Measurements from ENCODE around the gene MYO15B.

DNA sequence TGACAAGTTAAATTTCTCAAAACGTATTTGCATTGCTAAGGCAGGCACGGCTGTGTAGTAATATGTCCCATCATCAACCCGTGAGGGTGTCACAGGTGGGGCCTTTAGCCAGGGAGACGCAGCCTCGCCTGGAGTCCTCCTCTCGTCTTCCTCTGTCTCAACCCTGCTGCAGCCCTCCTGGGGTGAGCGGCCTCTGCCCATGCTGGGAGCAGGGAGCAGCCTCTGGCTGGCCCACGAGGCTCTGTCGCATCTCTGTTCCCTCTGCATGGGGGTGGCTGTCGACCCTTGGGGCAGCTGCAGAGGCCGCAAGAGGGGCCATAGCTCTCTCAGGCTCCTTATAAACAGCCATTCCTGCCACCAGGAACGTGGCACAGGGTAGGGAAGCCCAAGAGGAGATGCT is 44.8 kb downstream of the MYO15B start:
- TF ChIP-seq, protein P1, sequence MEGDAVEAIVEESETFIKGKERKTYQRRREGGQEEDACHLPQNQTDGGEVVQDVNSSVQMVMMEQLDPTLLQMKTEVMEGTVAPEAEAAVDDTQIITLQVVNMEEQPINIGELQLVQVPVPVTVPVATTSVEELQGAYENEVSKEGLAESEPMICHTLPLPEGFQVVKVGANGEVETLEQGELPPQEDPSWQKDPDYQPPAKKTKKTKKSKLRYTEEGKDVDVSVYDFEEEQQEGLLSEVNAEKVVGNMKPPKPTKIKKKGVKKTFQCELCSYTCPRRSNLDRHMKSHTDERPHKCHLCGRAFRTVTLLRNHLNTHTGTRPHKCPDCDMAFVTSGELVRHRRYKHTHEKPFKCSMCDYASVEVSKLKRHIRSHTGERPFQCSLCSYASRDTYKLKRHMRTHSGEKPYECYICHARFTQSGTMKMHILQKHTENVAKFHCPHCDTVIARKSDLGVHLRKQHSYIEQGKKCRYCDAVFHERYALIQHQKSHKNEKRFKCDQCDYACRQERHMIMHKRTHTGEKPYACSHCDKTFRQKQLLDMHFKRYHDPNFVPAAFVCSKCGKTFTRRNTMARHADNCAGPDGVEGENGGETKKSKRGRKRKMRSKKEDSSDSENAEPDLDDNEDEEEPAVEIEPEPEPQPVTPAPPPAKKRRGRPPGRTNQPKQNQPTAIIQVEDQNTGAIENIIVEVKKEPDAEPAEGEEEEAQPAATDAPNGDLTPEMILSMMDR (IDR thresholded peaks at IDR 0.05): no peak
- no peak for TF ChIP-seq POLR2A (IDR thresholded peaks at IDR 0.05)

Data from stomach (tissue), 4 donors.